NOMO-1 treated with DMSO at 0.1 percent for 48 hours (cell line): ENCODE results near the gene CTSV.
A peak's percentile ranks its signal among the peaks of the same experiment; 100 is the strongest.
"Not testable (repeated sequence)": the region's sequence is repeated elsewhere in the genome, so short reads cannot be mapped to it uniquely, and the experiment has no call there.

Experiments used
- DNase-seq: peaks from one replicate; lab custom pipeline; 2025; ENCODE audit not compliant: unreplicated experiment; lab: John Stamatoyannopoulos, UW

Gene CTSV

DNA sequence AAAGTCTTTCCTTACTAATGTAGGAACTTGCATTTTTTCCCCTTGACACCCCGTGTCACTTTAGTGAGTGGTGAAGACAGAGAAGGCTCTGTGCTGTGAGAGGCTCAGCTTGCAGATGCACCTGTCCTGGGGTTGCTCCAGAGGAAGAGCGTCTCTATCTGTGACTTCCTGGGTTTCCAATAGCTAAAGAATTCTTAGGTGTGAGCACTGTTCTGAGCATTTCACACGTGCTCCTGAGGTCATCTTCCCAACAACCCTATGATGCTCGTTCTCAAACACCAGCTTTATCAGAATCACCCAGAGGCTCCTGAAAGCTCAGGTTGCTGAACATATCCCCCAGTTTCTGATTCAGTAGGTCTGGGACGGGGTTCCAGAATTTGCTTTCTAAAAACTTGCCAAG lies 6.4 kb upstream of the CTSV start:
- no peak for DNase-seq

DNA sequence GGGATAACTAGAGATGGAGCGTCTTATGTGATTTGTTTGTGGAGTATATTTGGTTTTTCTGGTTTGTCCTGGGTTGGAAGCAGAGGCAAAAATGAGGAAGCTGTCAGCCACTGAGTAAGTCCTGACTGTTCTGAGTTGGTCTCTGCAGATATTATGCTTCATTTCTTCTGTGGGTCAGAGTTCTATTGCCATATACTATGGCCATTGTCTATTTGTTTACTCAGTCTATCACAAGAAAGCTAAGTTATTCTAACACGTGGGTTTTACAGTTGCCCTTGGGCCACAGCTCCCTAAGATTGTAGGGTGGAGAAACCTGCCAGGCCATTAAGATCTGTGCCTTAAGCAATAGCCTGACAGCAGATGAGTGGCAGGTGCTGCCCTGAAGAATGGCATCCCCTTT lies 3.0 kb upstream of the CTSV start:
- peak; percentile 33 for DNase-seq

DNA sequence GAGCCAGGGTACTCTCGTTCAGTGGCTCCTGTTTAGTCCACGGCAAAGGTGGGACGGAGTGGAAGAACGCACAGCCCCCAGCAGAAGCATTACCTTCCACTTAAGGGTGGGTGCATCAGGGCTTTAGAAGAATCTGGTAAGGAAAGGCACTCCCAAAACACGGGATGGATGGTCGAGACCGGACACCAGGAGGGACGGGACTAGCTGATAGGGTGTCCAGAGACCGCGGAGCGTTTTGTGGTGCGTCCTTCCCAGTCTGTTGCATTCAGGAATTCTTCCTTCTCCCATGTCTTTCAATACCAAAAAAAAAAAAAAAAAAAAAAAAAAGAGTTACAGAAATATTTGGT lies 545 bp upstream of the CTSV start:
- DNase-seq = no peak

DNA sequence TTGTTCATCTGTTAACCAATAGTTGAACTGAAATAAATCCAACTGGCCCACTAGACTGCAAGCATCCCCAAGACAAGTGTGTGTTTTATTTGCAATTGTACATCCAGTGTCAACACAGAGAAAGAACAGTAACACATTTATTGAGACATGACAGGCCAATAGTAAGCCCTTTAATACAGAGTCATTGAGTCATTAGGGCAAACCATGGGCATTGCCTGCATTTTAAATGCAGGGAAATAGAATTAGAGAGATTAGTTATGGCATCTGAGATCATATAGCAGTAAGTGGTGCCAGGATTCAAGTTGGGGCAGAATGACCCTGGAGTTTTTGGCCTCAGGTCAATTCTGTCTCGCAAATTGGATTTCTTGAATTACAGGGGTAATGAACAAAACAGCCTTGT lies 15.4 kb downstream of the CTSV start:
- not testable (repeated sequence) for DNase-seq

DNA sequence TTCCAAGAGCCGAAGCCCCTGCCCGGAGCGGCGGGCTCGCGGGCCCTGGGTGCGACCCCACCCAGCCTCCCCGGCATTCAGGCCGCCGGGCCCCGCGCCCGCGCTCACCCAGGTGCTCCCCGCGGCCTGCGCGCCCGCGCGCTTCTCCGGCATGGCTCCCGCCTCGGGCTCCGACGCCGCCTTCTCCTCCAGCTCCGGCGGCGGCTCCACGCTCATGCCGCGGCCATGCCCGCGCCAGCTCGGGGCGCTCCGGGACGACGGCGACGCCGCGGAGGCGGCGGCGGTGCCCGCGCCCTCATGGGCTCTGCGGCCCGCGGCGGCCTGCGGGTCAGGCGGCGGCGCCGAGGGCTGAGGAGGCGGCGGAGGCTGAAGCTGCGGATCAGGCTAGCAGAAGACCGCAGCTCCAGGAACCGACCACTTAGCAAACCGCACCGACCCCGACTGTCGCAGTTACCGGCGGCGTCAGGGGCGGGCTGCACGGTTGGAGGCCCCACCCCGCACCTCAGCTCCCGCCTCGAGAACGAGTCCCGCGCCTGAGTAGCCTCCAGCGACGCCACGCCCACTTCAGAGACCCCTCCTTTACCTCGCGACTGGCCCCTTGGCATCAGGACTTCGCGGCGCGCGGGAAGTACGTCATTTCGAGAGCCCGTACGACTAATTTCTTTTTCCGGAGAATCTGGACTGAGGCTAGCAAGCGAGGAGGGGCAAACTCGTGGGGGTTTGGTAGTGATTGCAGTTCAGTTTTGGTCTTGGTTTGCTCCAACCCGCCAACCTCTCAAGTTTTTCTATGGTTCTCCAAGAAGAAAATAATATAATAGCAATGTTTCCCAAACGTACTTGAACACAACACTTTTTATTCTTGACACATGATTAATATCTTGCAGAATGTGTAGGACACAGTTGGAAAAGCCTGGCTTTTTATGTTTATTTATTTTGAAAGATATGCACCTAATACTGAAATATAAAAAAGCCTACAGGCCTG lies 25.5 kb downstream of the CTSV start:
- peak; percentile 68 for DNase-seq

DNA sequence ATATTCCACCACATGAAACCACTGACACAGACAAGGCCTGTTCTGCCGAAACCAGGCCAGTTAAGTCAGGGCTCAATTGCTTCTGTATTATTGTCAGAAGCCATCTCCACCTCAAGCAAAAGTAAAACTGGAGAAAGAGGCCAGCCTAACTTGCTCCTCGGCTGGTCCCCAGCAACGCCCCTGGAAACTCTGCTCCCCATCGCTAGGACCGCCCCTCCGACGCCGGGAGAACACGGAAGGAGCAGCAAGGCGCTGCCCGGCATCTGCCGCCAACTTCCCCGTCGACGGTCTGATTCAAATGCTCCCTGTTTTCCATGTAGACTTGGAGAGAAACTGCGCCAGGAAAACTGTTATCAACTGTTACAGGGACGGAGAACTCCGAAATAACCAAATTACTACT lies 26.3 kb downstream of the CTSV start:
- DNase-seq = peak; percentile 7

DNA sequence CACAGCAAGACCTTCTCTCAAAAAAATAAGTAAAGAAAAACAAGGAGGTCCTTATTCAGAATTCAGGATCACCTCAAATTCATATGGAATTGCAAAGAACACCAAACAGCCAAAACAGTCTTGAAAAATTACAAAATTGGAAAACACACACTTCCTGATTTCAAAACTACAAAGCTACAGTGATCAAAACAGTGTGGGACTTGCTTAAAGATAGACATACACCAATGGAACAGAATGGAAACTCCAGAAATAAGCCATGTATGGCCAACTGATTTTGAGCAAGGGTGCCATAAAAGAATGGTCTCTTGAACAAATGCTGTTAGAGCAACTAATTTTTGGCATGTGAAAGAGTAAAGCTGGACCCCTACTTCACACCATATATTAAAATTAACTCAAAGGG lies 36.7 kb downstream of the CTSV start:
- not testable (repeated sequence) for DNase-seq

DNA sequence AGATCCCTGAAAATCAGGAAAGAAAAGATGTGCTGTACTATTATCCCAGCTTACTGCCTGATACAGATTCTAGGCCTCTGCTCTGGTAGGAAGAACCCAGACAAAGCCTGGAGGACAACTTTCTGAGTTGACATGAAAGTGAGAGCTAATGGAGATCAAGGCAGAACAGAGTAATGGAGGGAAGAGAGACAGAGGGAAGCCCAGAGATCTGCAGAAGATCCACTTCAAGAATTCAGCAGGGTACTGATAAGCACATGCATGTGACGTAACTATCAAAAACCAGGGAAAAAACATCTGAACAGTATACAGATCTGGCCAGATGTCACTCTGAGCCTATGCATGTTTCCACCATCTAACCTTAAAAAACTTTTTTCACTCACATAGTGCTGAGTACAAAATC lies 37.6 kb downstream of the CTSV start:
- not testable (repeated sequence) for DNase-seq

DNA sequence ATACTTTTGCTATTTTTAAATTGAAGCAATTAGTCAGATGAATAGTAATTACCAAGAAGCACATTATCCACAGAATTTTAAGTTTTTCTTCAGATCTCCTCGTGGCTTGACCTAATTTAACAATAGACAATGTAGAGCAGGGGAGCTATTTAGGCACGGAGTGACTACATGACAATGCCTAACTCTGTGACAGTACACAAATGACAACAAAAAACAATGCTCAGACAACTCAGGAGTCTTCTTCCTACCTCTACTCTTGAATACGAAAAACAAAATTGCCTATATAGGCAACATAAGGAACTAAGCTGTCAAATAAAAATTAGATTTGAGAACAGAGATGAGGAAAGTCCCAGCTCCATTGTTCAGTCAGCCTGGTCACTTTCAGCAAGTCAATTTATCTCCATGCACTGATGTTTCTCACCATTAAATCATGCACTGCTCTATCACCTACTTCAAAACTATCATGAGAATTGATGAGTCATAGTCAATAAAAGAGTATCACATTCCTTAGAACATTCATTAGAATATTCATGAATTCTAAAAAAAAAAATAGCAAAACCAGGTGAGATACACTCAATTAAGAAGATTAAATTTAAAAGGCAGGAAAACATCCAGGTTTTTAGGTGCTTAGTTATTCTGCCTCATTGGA lies 38.7 kb downstream of the CTSV start:
- DNase-seq = not testable (repeated sequence)

DNA sequence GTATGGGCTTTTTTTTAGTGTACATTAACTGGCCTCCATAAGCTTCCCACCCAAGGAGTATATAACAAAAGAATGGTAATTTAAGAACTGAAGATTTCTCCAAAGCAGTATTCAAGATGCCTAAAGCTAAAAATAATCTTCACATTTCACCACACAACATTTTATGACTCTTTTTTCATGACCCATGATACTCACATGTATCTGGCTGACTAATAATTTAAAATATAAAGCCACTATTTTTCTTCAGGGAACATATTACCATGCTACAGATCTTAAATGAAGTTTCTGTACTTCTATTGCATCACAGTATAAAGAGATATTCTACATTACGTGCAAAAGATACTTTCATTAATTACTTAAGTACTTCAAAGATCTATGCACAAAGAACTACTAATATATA lies 39.2 kb downstream of the CTSV start:
- not testable (repeated sequence) for DNase-seq

DNA sequence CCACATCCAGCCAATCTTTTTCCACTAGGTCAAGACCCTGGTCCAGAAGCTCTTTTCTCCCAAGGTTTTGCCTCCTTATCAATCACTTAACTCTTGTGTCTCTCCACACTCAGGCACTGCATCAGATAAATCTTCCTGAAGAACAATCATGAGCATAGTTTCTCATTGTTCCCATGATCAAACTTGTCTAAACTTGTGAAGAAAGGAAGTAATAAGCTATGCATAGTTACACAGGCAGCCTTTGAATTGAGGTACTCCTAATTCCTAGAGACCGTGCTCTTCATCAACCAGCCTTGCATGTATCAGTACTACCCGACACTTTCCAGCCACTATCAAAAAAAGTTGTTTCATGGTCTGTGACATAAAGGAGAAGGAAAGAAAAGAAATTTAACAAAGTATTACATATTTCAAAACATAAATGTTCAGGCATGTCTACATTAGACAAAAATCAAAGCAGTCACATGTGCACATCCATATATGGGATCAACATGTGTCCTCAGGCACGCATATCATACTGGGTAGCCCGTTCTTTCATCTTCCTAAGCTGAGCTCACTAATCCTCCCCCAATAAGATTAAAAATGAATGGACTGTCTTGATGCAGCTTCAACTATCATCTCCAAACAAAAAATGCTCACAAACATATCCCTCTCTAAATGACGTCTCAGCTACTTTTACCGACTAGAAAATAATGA lies 41.8 kb downstream of the CTSV start:
- DNase-seq = not testable (repeated sequence)

DNA sequence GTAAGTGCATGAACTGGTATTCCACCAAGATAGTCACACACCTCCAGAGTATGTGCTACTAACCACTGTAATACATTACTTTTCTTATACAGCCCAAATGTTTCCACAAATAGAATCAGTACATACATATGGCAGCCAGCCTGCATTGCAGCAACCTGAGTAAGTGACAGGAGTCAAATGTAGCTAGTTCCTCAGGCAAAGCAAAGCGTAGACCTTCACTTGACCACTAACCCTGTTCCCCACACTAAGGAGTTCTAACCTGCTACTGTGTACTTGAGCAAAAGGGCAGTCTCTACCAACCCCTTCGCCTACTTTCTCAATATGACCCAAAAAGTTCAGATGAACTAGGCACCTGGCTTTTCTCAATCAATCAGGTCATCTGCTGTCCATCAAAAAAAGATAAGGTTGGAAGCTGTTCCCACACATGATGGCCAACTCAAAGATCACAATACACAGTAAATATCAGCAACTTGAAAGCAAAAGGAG lies 44.4 kb downstream of the CTSV start:
- DNase-seq = not testable (repeated sequence)

DNA sequence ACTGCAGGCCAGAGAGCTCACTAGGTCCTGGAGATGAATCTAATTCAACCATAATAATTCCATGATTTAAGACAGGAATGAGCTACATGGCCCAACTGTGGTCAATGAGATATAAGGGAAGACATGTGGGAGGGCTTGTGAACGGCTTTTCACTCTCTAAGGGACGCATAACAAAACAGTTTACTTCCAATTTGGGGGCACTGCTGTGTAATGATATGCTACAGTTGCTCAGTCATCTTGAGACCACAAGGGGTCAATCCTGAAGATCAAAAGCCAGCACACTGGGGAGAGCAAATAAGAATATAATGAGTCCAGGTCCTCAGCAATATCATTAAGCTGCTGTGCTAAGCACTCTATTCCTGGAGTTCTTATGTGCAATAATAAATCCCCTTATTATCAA lies 46.6 kb downstream of the CTSV start:
- not testable (repeated sequence) for DNase-seq

DNA sequence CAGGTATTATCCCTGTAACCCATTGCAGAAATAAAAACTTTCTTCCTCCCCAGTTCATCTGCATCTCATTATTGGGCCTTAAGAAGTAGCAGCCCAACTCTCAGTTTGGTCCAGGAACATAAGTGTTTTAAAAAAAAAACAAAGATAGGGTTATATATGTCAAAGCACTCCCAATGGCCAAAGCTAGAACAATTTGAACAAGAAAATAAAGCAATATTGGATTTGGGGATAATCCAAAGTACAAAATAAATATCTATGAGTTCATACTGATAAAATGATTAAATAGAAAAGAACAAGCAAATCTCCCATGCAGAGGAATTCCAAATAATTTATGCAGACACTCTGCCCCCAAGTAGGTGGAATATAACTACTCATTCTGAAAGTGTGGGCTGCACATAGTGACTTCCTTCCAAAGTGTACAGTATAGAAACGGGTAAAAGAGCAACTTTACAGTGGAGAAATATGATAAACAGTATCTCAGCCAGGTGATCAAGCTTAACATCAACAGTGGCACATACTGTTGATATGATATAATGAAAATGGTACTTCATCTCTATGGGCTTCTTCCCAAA lies 49.1 kb downstream of the CTSV start:
- not testable (repeated sequence) for DNase-seq

DNA sequence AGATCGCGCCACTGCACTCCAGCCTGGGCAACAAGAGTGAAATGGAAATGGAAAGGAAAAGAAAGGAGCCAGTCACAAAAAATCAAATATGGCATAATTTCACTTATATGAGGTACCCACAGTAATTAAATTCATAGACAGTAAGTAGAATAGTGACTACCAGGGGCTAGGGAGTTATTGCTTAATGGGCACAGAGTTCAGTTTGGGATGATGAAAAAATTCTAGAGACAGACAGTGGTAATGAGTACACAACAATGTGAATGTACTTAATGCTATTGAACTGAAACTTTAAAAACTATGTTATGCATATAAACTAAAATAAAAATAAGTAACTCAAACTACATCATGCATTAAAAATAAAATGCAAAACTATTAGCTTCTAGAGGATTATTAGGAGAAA lies 54.1 kb downstream of the CTSV start:
- not testable (repeated sequence) for DNase-seq

DNA sequence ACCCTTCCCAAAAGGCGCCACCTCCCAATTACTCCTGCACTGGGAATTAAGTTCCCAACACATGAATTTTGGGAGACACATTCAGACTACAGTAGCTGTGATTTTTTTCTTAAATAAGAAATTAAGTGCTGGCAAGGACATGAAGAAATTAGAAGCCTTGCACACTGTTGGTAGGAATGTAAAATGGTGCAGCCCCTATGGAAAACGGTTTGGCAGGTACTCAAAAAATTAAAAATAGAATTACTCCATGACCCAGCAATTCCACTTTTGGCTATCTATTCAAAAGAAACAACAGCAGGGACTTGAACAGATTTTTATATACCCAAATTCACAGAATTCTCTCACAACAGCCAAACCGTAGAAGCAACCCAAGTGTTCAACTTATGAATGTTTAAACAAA lies 54.8 kb downstream of the CTSV start:
- DNase-seq = not testable (repeated sequence)

DNA sequence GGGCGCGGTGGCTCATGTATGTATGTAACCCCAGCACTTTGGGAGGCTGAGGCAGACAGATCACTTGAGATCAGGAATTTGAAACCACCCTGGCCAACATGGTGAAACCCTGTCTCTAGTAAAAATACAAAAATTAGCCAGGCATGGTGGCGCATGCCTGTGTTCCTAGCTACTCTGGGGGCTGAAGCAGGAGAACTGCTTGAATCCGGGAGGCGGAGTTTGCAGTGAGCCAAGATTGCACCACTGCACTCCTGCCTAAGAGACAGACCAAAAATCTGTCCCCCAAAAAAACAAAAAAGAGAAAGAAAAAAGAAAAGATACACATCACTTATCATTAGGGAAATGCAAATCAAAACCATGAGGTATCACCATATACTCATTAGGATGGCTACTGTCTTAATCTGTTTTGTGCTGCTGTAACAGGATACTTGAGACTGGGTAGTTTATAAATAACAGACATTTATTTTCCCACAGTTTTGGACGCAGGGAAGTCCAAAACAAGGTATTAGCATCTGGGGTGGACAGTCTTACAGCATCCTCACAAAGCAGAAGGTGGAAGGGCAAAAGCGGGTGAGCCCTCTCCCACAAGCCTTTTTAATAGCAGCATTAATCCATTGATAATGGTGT lies 55.3 kb downstream of the CTSV start:
- DNase-seq = not testable (repeated sequence)
